DND-41 (cell line): ENCODE measurements around the gene VPS4B.
"Not testable (repeated sequence)": the region's sequence is repeated elsewhere in the genome, so short reads cannot be mapped to it uniquely, and the experiment has no call there.

ENCODE experiments used
- ATAC-seq: fragments of 200-7000 bp; cut with Tn5 transposase; 3 replicates; pipeline ENCODE4 v1.9.1; 2021; ENCODE audit warnings: low read depth; ENCODE audit not compliant: insufficient read depth
- DNase-seq: peaks from one replicate; pipeline ENCODE4 v3.0.0-alpha.2; 2020
- H2AFZ ChIP-seq: 2 replicates; pipeline ENCODE4 v1.6.0; 2012; ENCODE audit warnings: low read depth, low read length
- H3K27ac ChIP-seq: 2 replicates; pipeline ENCODE4 v1.5.1; 2012; ENCODE audit warnings: low read length, inconsistent platforms
- H3K27me3 ChIP-seq: fragments of 200-600 bp; sonication (generic); 2 replicates; pipeline ENCODE4 v1.6.0; 2012; ENCODE audit warnings: low read length, mild to moderate bottlenecking, inconsistent platforms; ENCODE audit not compliant: insufficient read depth, poor library complexity
- H3K36me3 ChIP-seq: 2 replicates; pipeline ENCODE4 v1.5.1; 2012; ENCODE audit warnings: low read length, inconsistent platforms; ENCODE audit not compliant: insufficient read depth
- H3K4me1 ChIP-seq: 2 replicates; pipeline ENCODE4 v1.5.1; 2012; ENCODE audit warnings: mild to moderate bottlenecking, low read length; ENCODE audit not compliant: insufficient read depth
- H3K4me2 ChIP-seq: 2 replicates; pipeline ENCODE4 v1.6.0; 2012; ENCODE audit warnings: mild to moderate bottlenecking, moderate library complexity, low read length, inconsistent platforms; ENCODE audit not compliant: insufficient read depth
- H3K4me3 ChIP-seq, 2 experiments: fragments of 200-600 bp in 1 of 2; shearing (Covaris generic) in 1 of 2; 2 replicates each; pipeline ENCODE4 v1.5.1; 2012 to 2016; ENCODE audit warnings: inconsistent platforms in 2 of 2, low read length in 2 of 2, mild to moderate bottlenecking in 2 of 2, low read depth in 1 of 2, moderate library complexity in 1 of 2
- H3K79me2 ChIP-seq: 2 replicates; pipeline ENCODE4 v1.6.0; 2012; ENCODE audit warnings: low read length, inconsistent platforms; ENCODE audit not compliant: insufficient read depth
- H3K9ac ChIP-seq: 2 replicates; pipeline ENCODE4 v1.6.0; 2012; ENCODE audit warnings: low read depth, mild to moderate bottlenecking, inconsistent platforms, low read length, moderate library complexity
- H3K9me3 ChIP-seq: 2 replicates; pipeline ENCODE4 v1.5.1; 2012; ENCODE audit warnings: low read length, moderate library complexity, mild to moderate bottlenecking, inconsistent platforms; ENCODE audit not compliant: insufficient read depth, severe bottlenecking
- H4K20me1 ChIP-seq: 2 replicates; pipeline ENCODE4 v1.6.0; 2012; ENCODE audit warnings: low read length; ENCODE audit not compliant: insufficient read depth
- CTCF ChIP-seq: IDR thresholded peaks from 2 replicates; pipeline ENCODE4 v1.5.1; 2012; ENCODE audit warnings: borderline replicate concordance, low read length, moderate library complexity, mild to moderate bottlenecking; ENCODE audit not compliant: poor library complexity, severe bottlenecking; ENCODE audit errors: extremely low read depth
- EZH2 ChIP-seq: IDR thresholded peaks from 3 replicates; pipeline ENCODE4 v1.6.1; 2012; ENCODE audit warnings: borderline replicate concordance, low read depth, mild to moderate bottlenecking, moderate library complexity, low read length, inconsistent platforms; ENCODE audit not compliant: severe bottlenecking

The VPS4B gene

GRCh38 chr18:63457977-63458376, 35.7 kb upstream of the VPS4B start:
- Histone ChIP-seq H3K9me3 (no peaks in the 10 kb centered on the region), H3K4me2 (no peak overlapping the region), H2AFZ (no peak overlapping the region), H3K27ac (no peak overlapping the region), H3K79me2 (no peaks in the 10 kb centered on the region), H4K20me1 (no peaks in the 10 kb centered on the region), H3K4me1 (no peaks in the 10 kb centered on the region), H3K4me3 (no peak overlapping the region), H3K36me3 (no peaks in the 10 kb centered on the region), H3K27me3 (peaks cover 2% of the 10 kb centered on the region), H3K9ac (no peak overlapping the region)
- no peak for TF ChIP-seq EZH2
- no peak for TF ChIP-seq CTCF
- no peak for DNase-seq
- ATAC-seq = no peak

GRCh38 chr18:63454497-63454896, 32.2 kb upstream of the VPS4B start:
- TF ChIP-seq CTCF (no peak), EZH2 (no peak)
- H3K4me2 ChIP-seq = no peak overlapping the region
- H3K36me3 ChIP-seq = no peaks in the 10 kb centered on the region
- no peaks in the 10 kb centered on the region for H3K9me3 ChIP-seq
- no peaks in the 10 kb centered on the region for H3K27me3 ChIP-seq
- no peak for DNase-seq
- no peaks in the 10 kb centered on the region for H3K4me1 ChIP-seq
- H3K79me2 ChIP-seq = no peaks in the 10 kb centered on the region
- no peak overlapping the region for H3K27ac ChIP-seq
- no peaks in the 10 kb centered on the region for H4K20me1 ChIP-seq
- no peak for ATAC-seq
- H2AFZ ChIP-seq = no peak overlapping the region
- H3K4me3 ChIP-seq = no peak overlapping the region
- H3K9ac ChIP-seq = no peak overlapping the region

- not testable (repeated sequence) for H3K27me3 ChIP-seq, H3K9ac ChIP-seq, H3K36me3 ChIP-seq, H4K20me1 ChIP-seq, H3K4me1 ChIP-seq, ATAC-seq, H3K9me3 ChIP-seq, DNase-seq, H2AFZ ChIP-seq, H3K79me2 ChIP-seq, H3K27ac ChIP-seq, H3K4me3 ChIP-seq, H3K4me2 ChIP-seq
Observed at GRCh38 chr18:63452751-63453150, 30.5 kb upstream of the VPS4B start.

GRCh38 chr18:63451799-63452660, 29.8 kb upstream of the VPS4B start:
- DNase-seq = no peak
- no peak overlapping the region for H3K4me3 ChIP-seq
- H3K4me1 ChIP-seq = no peaks in the 10 kb centered on the region
- TF ChIP-seq EZH2 (no peak), CTCF (no peak)
- H3K9me3 ChIP-seq = no peaks in the 10 kb centered on the region
- H3K79me2 ChIP-seq = no peaks in the 10 kb centered on the region
- no peak for ATAC-seq
- H3K4me2 ChIP-seq = no peak overlapping the region
- no peak overlapping the region for H3K9ac ChIP-seq
- no peaks in the 10 kb centered on the region for H4K20me1 ChIP-seq
- no peaks in the 10 kb centered on the region for H3K27me3 ChIP-seq
- no peaks in the 10 kb centered on the region for H3K36me3 ChIP-seq
- no peak overlapping the region for H3K27ac ChIP-seq
- no peak overlapping the region for H2AFZ ChIP-seq
